Left ventricle myocardium inferior (tissue), 1 donor: ENCODE measurements around the gene SLC43A3. TPM values are rescaled to one million over a fixed set of nuclear protein-coding genes. Genes with fewer than 3 reads are reported as not detected.

Source experiments
- DNase-seq: peaks from one replicate; pipeline ENCODE4 v3.0.0-alpha.2; 2020
- H3K27ac ChIP-seq: fragments of 200-600 bp; replicated peaks from 2 replicates; pipeline ENCODE4 v1.8.0; 2021
- H3K27me3 ChIP-seq: fragments of 200-600 bp; 2 replicates; pipeline ENCODE4 v1.8.0; 2021; ENCODE audit warnings: low read depth
- H3K36me3 ChIP-seq: fragments of 200-600 bp; 2 replicates; pipeline ENCODE4 v1.8.0; 2021
- H3K4me1 ChIP-seq: fragments of 200-600 bp; 2 replicates; pipeline ENCODE4 v1.8.0; 2021
- H3K4me3 ChIP-seq: fragments of 200-600 bp; 2 replicates; pipeline ENCODE4 v1.8.0; 2021; ENCODE audit warnings: mild to moderate bottlenecking, moderate library complexity
- H3K9me3 ChIP-seq: fragments of 200-600 bp; replicated peaks from 2 replicates; pipeline ENCODE4 v1.8.0; 2021
- CTCF ChIP-seq: fragments of 200-600 bp; IDR thresholded peaks from 2 replicates; pipeline ENCODE4 v1.8.0; 2021; ENCODE audit warnings: antibody characterized with exemption, mild to moderate bottlenecking, borderline replicate concordance
- intact Hi-C: fragments of 100-400 bp; cut with micrococcal nuclease; formaldehyde crosslinking; loops from one replicate; pipeline ENCODE4 v1.11.0; 2022
- total RNA-seq: library from RNA; stranded (reverse); fragmentation: NEBNext Ultra II Directional; extraction: Animal tissue kit (Norgen Biotek cat#: 25700); gene quantifications from one replicate; pipeline ENCODE4 v1.2.1, GENCODE V29; 2021
- donor health status: DM: no; HTN: yes; CAD: no; lungs with severe emphysema.

SLC43A3 gene
- total RNA-seq, 1 donor from 2014 or later: 21.0 TPM

- Histone ChIP-seq H3K27me3 (no peaks in the 10 kb centered on the region), H3K27ac (peak overlapping the region; percentile 96), H3K4me1 (peaks cover 86% of the 10 kb centered on the region), H3K36me3 (peaks cover 27% of the 10 kb centered on the region), H3K9me3 (no peaks in the 10 kb centered on the region), H3K4me3 (peak overlapping the region; percentile 72)
- intact Hi-C loops: no loop called here
- DNase-seq: peak; percentile 65
- no peak for TF ChIP-seq CTCF
Measured at GRCh38 chr11:57425565-57426438, 1.1 kb downstream of the SLC43A3 start.

DNA sequence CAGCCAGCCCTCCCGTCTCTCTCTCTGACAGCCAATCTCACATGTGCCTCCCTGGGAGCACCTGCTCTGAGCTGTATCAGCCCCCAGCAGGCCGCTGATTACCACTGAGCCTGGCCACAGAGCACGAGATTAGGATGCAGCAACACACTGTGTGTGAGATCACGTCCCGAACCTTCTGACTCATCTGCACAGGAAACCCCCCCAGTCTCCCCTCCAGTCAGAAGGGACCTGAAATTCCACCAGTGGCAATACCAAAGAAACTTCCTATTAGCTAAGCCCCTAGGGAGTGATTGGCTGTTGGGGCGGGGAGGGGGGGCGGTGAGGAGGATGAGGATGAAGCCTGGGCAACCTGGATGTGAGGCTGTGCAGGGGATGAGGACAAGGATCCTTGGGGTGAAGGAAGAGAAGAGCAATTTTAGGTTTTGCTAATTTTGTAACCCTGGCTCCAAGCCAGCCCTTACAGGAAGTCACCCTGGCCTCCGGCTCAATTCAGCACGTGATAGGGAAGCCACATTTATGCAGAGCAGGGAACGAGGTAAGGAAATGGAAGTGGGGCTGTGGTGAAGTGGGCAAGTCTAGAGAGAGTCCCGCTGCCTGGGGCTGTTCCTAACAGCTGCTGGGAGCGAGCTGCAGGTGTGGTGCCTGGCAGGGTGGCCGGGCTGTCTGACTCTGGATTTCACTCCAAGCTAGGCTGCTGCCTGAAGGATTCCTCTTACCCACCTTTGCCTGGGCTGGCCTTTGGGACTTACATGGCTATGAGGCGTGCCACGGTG lies 1.9 kb downstream of the SLC43A3 start:
- intact Hi-C loops: no loop called here
- no peak for TF ChIP-seq CTCF
- peak; percentile 61 for DNase-seq
- peaks cover 35% of the 10 kb centered on the region for H3K36me3 ChIP-seq
- peaks cover 79% of the 10 kb centered on the region for H3K4me1 ChIP-seq
- H3K4me3 ChIP-seq: peak overlapping the region; percentile 72
- no peaks in the 10 kb centered on the region for H3K27me3 ChIP-seq
- H3K9me3 ChIP-seq: no peaks in the 10 kb centered on the region
- H3K27ac ChIP-seq: peak overlapping the region; percentile 96

DNA sequence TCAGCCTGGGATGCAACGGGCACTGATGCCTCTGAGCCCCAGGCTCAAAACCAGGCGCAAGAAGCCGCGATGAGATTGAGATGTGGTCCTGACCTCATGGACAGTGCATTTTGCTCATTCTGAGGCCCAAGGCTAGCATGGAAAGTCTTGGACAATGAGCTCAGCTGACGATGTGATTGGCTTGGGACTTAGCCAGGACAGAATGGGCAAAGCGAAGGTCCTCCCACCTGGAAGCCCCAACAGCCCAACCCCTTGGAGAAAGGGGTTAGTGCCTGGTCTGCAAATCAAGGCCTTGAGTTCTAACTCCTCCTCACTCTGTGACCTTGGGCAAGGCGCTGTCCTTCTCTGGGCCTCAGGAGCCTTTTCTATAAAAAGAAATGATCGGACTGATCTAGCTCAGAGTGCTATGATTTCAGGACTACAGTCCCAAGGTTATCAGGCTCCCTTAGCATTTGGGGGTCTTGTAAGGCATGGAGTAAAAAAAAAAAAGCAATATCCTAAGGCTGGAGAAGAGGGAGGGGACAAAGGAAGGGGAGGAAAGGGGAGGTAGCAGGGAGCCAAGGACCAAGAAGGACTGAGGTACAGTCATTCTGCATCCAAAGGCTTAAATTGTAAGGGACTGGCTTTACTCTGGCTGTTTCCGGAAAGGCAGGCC lies 2.7 kb downstream of the SLC43A3 start:
- Histone ChIP-seq H3K4me1 (peaks cover 72% of the 10 kb centered on the region), H3K4me3 (peak overlapping the region; percentile 72), H3K36me3 (peaks cover 38% of the 10 kb centered on the region), H3K9me3 (no peaks in the 10 kb centered on the region), H3K27ac (peak overlapping the region; percentile 96), H3K27me3 (no peaks in the 10 kb centered on the region)
- intact Hi-C loops: no loop called here
- TF ChIP-seq CTCF: no peak
- DNase-seq: no peak

DNA sequence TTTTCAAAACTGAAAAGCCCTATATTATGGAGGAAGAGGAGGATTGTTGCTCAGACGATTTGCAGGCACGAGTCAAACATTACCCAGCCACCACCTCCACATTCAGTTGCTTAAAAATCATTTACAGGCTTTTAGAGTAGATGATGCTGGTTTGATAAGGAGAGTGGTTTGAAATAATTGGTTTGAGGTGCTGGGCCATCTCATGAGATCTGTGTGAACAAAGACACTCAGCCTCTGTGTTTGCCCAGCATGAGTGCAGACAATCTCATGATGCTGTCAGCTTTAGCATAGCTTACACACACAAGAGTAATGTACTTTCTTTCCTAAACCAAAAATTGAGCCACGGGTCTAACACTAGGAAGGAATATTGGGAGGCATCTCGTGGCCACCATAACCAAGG lies 4.3 kb downstream of the SLC43A3 start:
- H3K27ac ChIP-seq: no peak overlapping the region
- no peaks in the 10 kb centered on the region for H3K27me3 ChIP-seq
- intact Hi-C loops: no loop called here
- no peak for TF ChIP-seq CTCF
- peaks cover 47% of the 10 kb centered on the region for H3K36me3 ChIP-seq
- peaks cover 59% of the 10 kb centered on the region for H3K4me1 ChIP-seq
- H3K9me3 ChIP-seq: no peaks in the 10 kb centered on the region
- DNase-seq: no peak
- H3K4me3 ChIP-seq: no peak overlapping the region

DNA sequence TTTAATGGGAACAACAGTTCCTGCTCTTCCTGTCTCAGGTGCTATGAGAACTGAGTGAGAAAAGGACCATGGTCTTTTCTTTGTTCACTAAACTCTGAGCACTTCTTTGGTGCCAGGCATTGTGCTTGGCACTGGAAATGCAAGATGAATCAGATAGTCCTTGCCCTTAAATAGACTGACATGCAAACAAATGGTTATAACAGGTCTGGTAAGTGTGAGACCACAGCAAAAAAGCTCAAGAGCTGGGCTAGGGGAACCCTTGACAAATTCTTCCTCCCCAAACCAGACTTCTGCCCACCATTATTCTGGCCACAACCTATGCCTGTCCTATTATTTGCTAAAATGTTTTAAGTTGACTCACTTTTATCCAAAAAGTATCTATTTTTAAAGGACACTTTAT lies 5.1 kb downstream of the SLC43A3 start:
- no peak for DNase-seq
- no peak overlapping the region for H3K4me3 ChIP-seq
- H3K4me1 ChIP-seq: peaks cover 59% of the 10 kb centered on the region
- peaks cover 56% of the 10 kb centered on the region for H3K36me3 ChIP-seq
- H3K27me3 ChIP-seq: no peaks in the 10 kb centered on the region
- H3K9me3 ChIP-seq: no peaks in the 10 kb centered on the region
- H3K27ac ChIP-seq: no peak overlapping the region
- no peak for TF ChIP-seq CTCF
- intact Hi-C loops: no loop called here
